ENCODE data around the gene ZNF3.

DNA sequence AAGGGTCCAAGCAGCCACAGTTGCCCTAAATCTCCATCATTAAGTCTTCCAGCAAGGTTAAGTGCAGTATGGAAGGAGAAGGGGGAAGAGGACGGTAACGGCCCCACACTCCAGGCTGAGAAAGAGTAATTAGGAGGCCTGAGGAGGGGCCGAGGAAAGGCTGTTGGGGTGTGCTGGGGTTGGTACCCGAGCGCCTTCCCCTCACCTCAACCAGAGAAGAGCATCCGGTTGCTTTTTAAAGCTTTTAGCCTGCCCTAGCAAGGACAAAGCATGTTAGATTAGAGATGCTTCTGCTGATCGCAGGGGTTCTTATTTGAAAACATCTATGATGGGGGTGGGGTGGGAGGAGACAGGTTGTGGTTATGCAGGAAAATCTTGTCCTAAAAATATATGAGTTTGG, 40.9 kb downstream of the ZNF3 start:
- no peak for TF ChIP-seq POLR2A (IDR thresholded peaks at IDR 0.05; ENCODE audit: low read length)
- no peak for TF ChIP-seq GATA1 (IDR thresholded peaks at IDR 0.05; ENCODE audit: low read depth, low read length)
